Skeletal muscle cell (primary cell): ENCODE measurements around the gene DCLK1.
A peak's percentile ranks its signal among the peaks of the same experiment; 100 is the strongest.

Experiments used
- DNase-seq: peaks from one replicate; pipeline ENCODE4 v3.0.0-alpha.2; 2010; ENCODE audit warnings: low read depth
- H3K4me3 ChIP-seq: 2 replicates; pipeline ENCODE4 v1.5.1; 2011; ENCODE audit warnings: low read depth, mild to moderate bottlenecking, control low read depth, low read length, moderate library complexity

The DCLK1 gene

GRCh38 chr13:36131222-36131930 lies at the start of gene DCLK1:
Gene DCLK1 (minus strand): TSS chr13:36131382.
- DNase-seq: peak; percentile 36
- peak within 1 kb of the TSS; percentile 56 for H3K4me3 ChIP-seq

DNA sequence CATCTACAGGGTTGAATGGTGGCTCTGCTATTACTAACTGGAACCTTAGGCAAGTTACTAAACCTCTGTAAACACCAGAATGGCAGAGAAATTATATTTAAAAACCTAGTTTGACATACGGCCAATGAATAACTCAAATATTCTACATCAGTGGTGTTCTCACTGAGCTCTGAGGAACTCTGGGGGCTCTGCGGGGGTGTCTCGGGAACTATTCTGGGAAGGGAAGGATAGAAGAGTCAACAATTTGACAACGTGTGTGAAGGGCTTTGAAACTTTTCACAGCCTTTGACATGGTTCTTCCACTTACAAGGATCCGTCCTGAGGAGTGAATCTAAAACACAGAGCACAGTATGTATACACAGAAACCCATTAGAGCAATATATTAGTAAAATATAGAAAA lies 44.4 kb upstream of the DCLK1 start:
- no peak for DNase-seq
- H3K4me3 ChIP-seq: no peak overlapping the region

DNA sequence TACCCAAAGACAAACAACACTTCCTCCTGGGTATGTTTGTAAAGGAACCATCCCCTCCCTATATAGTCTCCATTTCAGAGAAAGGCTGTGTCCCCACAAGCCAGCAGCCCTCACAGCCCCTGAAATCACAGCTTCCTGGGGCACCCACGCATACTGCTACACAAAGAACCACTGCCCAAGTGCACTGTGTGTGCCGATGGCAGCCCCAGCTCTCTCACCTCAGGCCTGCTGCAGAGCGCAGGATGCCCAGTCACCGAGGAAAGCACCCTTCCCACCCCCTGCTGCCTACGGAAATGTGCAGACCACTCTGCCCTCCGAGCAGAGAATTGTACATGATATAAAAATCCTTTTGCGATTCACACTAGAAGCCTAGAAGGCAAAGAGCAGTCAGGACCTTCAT lies 43.7 kb upstream of the DCLK1 start:
- H3K4me3 ChIP-seq: no peak overlapping the region
- DNase-seq: no peak

DNA sequence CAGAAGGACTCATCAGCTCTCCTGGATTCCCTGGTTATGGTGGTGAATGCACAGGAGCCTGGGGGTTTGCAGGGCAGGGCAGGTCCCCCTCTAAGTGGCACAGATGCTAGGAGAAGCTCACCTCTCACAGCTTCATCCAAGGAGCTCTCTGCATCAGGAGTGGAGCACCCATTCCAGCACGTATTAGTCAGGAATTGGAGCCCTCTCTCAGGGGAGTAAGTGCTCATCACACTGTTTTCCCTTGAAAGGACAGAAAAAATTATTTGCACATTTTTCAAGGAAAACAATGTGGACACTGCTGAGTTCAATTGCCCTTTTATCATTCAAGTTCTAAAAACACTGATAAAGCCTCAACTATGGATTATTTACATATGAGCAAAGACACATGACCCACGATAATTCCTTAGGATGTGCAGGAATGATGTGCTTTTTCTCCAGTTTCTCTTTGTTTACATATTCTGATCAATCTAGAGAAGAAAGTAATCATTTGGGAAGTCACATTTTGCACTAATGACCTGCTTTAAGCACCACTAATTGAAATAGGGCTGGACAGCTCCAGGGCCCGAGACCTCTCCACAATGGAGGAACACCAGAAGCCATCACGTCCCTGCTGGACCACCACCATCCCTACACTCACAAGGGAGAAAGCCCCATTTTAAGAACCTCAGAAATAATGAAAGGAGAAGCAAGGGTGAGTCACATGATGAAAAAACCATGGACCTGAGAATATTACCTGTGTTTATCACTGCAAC lies 42.6 kb upstream of the DCLK1 start:
- no peak for DNase-seq
- no peak overlapping the region for H3K4me3 ChIP-seq

DNA sequence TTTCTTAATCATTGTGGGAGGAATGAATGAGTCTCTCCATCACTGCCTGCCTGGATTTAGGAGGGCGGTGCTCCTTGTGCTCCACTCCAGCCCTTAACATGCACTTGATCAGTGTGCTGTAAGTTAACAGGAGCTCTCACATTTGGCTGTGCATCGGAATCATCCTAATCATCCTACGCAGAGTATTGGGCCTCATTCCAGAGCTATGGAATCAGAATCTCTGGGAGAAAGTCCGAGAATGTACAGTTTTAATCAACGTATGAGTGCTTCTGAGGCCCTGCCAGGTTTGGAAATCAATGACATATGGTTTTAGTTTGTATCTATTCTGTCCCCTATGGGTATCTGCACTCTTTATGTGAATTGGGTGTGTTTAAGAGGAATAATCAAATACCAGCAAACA lies 34.9 kb upstream of the DCLK1 start:
- H3K4me3 ChIP-seq: no peak overlapping the region
- peak; percentile 57 for DNase-seq

GRCh38 chr13:36163809-36164308 lies 32.7 kb upstream of the DCLK1 start:
- H3K4me3 ChIP-seq: no peak overlapping the region
- DNase-seq: peak; percentile 98

DNA sequence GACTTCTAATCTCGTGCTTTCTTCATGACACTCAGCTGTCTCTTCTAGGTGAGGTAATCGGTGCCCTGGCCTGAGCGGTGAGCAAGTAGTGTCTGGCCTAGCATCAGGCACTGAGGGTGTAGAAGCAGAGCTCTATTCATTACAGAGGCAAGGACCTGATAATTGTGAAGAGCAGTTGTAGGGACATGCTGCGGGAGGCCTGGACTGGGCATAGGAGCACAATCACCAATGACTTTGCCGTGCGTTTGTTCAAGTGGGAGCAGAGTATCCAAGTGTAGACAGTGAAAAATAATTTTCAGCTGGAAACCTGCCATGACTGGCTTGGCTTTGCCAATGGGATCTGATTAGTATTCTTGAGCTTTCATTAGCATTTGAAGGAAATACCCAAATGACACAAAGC lies 32.1 kb upstream of the DCLK1 start:
- DNase-seq: no peak
- H3K4me3 ChIP-seq: no peak overlapping the region

GRCh38 chr13:36160297-36160696 lies 29.1 kb upstream of the DCLK1 start:
- H3K4me3 ChIP-seq: no peak overlapping the region
- DNase-seq: no peak

- DNase-seq: peak; percentile 8
- H3K4me3 ChIP-seq: no peak overlapping the region
Observed at GRCh38 chr13:36158611-36159010, 27.4 kb upstream of the DCLK1 start.

- peak; percentile 81 for DNase-seq
- no peak overlapping the region for H3K4me3 ChIP-seq
Observed at GRCh38 chr13:36157480-36157879, 26.3 kb upstream of the DCLK1 start.

DNA sequence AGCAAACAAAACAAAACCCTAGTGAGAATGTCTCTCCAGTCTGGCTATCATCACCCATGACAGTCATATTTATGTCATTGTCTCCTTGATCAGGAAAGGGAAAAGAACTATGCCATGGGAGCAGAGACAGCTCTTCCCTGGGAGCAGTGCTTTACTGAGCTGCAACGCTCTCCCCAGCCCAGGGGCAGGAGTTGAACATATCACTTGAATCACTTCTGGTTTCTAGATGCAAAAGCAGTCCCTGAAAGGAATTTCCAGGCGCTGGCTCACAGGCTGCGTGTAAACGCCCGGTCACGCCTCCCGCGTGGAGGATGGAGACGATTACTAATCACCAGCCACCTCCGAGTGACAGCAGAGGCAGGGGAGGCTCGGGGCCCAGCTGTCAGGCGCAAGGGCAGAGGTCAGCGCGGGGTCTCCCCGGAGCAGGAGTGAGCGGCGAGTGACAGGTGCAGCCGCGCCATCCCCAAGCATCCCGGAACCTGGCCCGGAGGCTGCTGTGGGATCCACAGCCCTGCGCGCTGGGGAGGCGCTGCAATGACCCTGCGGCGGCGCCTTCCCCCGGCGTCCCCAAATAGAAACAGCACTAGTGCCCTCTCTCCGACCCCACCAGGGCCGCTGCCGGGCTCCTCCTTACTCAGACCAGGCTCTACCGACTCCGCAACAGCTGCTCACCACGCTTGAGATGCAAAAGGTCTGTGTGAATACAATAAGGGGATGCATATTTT lies 23.5 kb upstream of the DCLK1 start:
- no peak overlapping the region for H3K4me3 ChIP-seq
- peak; percentile 43 for DNase-seq

GRCh38 chr13:36151591-36151990 lies 20.4 kb upstream of the DCLK1 start:
- no peak overlapping the region for H3K4me3 ChIP-seq
- DNase-seq: no peak

DNA sequence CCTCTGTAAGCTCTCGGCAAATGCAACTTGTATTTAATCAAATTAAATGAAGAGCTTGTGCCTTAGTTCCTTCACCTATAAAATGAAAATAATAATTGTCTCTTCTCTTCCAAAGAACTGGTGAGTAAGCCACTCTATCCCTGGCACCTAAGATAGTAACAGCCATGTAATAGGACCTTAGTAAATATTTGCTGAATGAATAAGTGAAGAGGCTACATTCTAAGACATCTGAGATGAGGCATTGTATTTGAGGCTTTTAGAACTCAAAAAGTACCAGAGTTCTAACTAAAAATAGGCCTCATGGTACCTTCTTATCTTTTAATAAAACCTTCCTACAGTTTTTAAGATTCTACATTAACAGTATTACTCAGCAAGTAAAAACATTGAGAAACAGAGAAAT lies 17.3 kb upstream of the DCLK1 start:
- H3K4me3 ChIP-seq: no peak overlapping the region
- peak; percentile 28 for DNase-seq

DNA sequence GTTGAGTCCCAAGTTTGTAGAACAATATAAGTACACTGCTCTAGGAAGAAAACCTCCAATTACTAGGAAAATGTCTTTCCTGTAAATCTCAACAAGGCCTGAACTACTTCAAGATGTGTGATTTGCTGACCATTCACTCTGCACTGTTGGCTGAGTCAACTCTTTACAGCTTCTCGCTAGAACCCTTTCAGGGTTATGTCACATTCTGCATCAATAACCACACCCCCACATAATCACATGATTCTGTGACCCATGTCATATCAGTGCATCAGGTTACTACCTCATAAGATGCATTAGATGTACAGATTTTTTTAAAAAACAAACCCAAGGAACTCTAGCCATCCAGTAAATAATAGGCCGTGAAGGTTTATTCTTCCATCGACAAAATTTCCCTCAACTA lies 16.1 kb upstream of the DCLK1 start:
- DNase-seq: no peak
- H3K4me3 ChIP-seq: no peak overlapping the region

GRCh38 chr13:36146511-36147269 lies 15.5 kb upstream of the DCLK1 start:
- H3K4me3 ChIP-seq: no peak overlapping the region
- DNase-seq: no peak

GRCh38 chr13:36143738-36144137 lies 12.6 kb upstream of the DCLK1 start:
- no peak overlapping the region for H3K4me3 ChIP-seq
- DNase-seq: no peak

DNA sequence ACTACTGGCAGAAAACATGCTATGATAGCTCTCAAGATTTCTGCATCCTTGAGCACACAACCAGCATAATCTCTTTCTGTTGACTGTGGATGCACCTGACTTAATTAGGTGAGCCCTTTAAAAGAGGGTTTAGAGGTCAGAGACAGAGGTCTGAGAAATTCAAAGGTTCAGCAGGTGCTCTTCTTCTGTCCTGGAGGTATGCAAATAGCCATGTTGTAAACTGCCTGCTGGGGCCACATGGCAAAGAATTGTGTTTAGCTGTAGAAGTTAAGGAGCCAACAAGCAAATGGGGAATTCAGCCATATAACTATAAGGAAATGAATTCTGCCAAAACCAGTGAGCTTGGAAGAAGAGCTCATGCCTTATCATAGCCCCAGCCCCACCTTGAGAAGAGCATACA lies 11.6 kb upstream of the DCLK1 start:
- DNase-seq: no peak
- no peak overlapping the region for H3K4me3 ChIP-seq

DNA sequence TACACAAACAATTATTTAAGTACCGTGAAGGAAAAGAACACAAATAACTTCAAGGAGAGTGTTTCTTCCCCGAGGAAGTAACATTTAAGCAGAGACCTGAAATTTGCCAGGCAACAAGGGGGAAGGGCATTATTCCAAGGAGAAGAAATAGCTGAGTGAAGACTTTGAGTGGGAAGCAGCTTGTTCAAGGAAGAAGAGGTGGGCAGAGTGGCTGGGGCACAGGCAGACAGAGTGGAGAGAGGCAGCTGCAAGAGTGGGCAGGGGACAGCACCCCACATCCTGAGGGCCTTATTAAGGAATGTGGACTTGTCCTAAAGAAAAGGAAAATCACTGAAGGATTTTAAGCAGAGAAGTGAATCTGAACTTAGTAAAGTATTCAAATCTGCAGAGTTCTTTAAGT lies 4.7 kb upstream of the DCLK1 start:
- H3K4me3 ChIP-seq: no peak overlapping the region
- DNase-seq: no peak

GRCh38 chr13:36134632-36135031 lies 3.5 kb upstream of the DCLK1 start:
- DNase-seq: no peak
- H3K4me3 ChIP-seq: no peak overlapping the region
